Heart right ventricle (tissue), 16 donors: Measurements from ENCODE around the gene WNT3. TPM values are rescaled to one million over a fixed set of nuclear protein-coding genes. Genes with fewer than 3 reads are reported as not detected.

Experiments
- ATAC-seq, 8 donors: fragments of 200-7000 bp; cut with Tn5 transposase; one replicate each; pipeline ENCODE4 v1.9.1; 2020; ENCODE audit warnings: mild to moderate bottlenecking in 8 of 8, moderate library complexity in 8 of 8, moderate number of reproducible peaks in 1 of 8
- DNase-seq, 2 donors: peaks; one replicate each; pipeline ENCODE4 v3.0.0-alpha.2; 2020
- H3K27ac ChIP-seq, 10 donors: fragments of 200-600 bp; sonication (generic) in 2 of 10; one replicate each; pipeline versions ENCODE4 v1.5.0 to v1.8.0; 2020 to 2022; ENCODE audit warnings: mild to moderate bottlenecking in 3 of 10
- H3K27me3 ChIP-seq, 7 donors: fragments of 200-600 bp; one replicate each; pipeline ENCODE4 v1.8.0; 2021 to 2022; ENCODE audit warnings: mild to moderate bottlenecking in 2 of 7
- H3K36me3 ChIP-seq, 9 donors: fragments of 200-600 bp; sonication (generic) in 1 of 9; one replicate each; pipeline versions ENCODE4 v1.5.0 to v1.8.0; 2020 to 2022; ENCODE audit warnings: mild to moderate bottlenecking in 2 of 9
- H3K4me1 ChIP-seq, 9 donors: fragments of 200-600 bp; sonication (generic) in 1 of 9; one replicate each; pipeline versions ENCODE4 v1.5.0 to v1.8.0; 2020 to 2022; ENCODE audit warnings: mild to moderate bottlenecking in 4 of 9
- H3K4me3 ChIP-seq, 10 donors: fragments of 200-600 bp; sonication (generic) in 2 of 10; one replicate each; pipeline versions ENCODE4 v1.5.0 to v1.8.0; 2020 to 2022; ENCODE audit warnings: mild to moderate bottlenecking in 7 of 10, moderate library complexity in 2 of 10
- H3K9me3 ChIP-seq, 11 donors: fragments of 200-600 bp in 10 of 11; sonication (generic) in 2 of 11; one replicate each; pipeline versions ENCODE4 v1.5.0 to v1.8.0; 2013 to 2022; ENCODE audit warnings: mild to moderate bottlenecking in 2 of 11, control low read depth in 1 of 11, moderate library complexity in 1 of 11
- WGBS, 2 donors: extraction: QIAGEN DNeasy Blood & Tissue Kit; methylation state at CpG; one replicate each; pipeline ENCODE4 v1.1.7; 2013; ENCODE audit warnings: inconsistent platforms in 1 of 2; 5-methylcytosine and 5-hydroxymethylcytosine counted together
- intact Hi-C, 10 donors: fragments of 100-400 bp; cut with DNase I; formaldehyde crosslinking; loops; one replicate each; pipeline versions ENCODE4 v1.11.1 to v1.14.2; 2022
- polyA plus RNA-seq, 2 donors: library from polyadenylated mRNA; stranded (reverse); fragments of 200-250 nt; gene quantifications; one replicate each; pipeline ENCODE4 v1.2.3, GENCODE V29; 2013
- total RNA-seq, 10 donors: library from RNA; stranded (reverse); fragmentation: NEBNext Ultra II Directional in 3 of 10; extraction: Animal tissue kit (Norgen Biotek cat#: 25700) in 3 of 10; gene quantifications; one replicate each; pipeline versions ENCODE4 v1.2.1 to v1.2.4, GENCODE V29; 2021 to 2023
- TF ChIP-seq, protein P1 (sequence below), 9 donors: fragments of 200-600 bp; sonication (generic) in 2 of 9; IDR thresholded peaks; one replicate each; pipeline versions ENCODE4 v1.5.0 to v1.8.0; 2021 to 2022; ENCODE audit warnings: antibody characterized with exemption in 9 of 9, mild to moderate bottlenecking in 5 of 9, moderate library complexity in 1 of 9
- donor health status: Arrhythmogenic right ventricular cardiomyopathy.
- donor health status: ischemic (EF 13 %, LVEDD 7.1; RV severe dilation, severe dysfunction).
- donor health status: healthy with polysubstance abuse.
- donor health status: DM: no; HTN: yes; CAD: no.
- donor health status: DM: no; HTN: no; CAD: no.
- donor health status: ischemic (EF 25% LVEDD 6.9; RV normal size, moderate dysfunction).
- donor health status: ischemic (EF 25% LVEDD 5.7; RV mildly dilated, moderate dysfunction).
- donor health status: healthy.
- donor health status: DM: yes; HTN: yes; CAD: no.
- donor health status: Ischemic cardiomyopathy.
- donor health status: ischemic (EF 35%, LVEDD 5.7; RV mildly dilated, moderate dysfunction).
- donor health status: nonischemic (EF 11% LVEDD 7.7; RV severe dilation, severe dysfunction).
- donor health status: DM: yes; HTN: yes; CAD: no.
- donor health status: PGD.
- donor health status: ischemic (EF 29% LVEDD 5.4; RV normal size, mild dysfunction).
- donor health status: nonischemic (EF 23%, LVEDD 6.1; RV moderate dilation, normal function).

The WNT3 gene
- total and polyA plus RNA-seq, 12 donors: 0.66 to 3.7 (median 1.2) TPM

DNA sequence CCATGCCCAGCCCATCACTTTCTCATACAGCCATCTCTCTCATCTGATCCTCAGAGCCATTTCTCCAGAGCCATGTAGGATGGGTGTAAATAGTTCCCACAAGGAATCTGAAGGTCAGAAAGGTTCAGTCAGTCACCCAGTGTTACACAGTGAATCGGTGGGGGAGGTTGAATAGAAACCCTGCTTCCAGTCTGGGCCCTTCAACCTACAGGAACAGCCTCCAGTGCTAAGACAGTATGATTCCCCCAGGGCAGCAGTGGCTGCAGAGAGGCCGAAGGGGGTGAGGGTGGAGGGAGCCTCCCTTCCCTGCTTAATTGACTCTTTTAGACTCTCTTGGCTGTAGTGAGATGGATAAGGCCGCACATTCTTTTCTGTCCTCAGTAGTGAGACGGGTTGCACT, 36.5 kb upstream of the WNT3 start:
- no peak for ATAC-seq
- Histone ChIP-seq H3K27ac (no peak overlapping the region), H3K4me1 (peaks cover 0 to 12% (median 6%) of the 10 kb centered on the region in 9 donors), H3K36me3 (no peaks in the 10 kb centered on the region), H3K27me3 (peaks cover 9 to 49% (median 38%) of the 10 kb centered on the region in 7 donors), H3K4me3 (no peak overlapping the region), H3K9me3 (no peaks in the 10 kb centered on the region)
- TF ChIP-seq, protein P1, sequence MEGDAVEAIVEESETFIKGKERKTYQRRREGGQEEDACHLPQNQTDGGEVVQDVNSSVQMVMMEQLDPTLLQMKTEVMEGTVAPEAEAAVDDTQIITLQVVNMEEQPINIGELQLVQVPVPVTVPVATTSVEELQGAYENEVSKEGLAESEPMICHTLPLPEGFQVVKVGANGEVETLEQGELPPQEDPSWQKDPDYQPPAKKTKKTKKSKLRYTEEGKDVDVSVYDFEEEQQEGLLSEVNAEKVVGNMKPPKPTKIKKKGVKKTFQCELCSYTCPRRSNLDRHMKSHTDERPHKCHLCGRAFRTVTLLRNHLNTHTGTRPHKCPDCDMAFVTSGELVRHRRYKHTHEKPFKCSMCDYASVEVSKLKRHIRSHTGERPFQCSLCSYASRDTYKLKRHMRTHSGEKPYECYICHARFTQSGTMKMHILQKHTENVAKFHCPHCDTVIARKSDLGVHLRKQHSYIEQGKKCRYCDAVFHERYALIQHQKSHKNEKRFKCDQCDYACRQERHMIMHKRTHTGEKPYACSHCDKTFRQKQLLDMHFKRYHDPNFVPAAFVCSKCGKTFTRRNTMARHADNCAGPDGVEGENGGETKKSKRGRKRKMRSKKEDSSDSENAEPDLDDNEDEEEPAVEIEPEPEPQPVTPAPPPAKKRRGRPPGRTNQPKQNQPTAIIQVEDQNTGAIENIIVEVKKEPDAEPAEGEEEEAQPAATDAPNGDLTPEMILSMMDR (IDR thresholded peaks at IDR 0.05): no peak
- no peak for DNase-seq
- WGBS, 2 donors: 59 to 72% methylated on average over 4 of the region's 4 CpGs
- intact Hi-C loops: loop anchor here in 1 of 10 donors (5.0 kb wide), 1 partner anchor 82 kb away; no protein-coding TSS in a partner anchor

DNA sequence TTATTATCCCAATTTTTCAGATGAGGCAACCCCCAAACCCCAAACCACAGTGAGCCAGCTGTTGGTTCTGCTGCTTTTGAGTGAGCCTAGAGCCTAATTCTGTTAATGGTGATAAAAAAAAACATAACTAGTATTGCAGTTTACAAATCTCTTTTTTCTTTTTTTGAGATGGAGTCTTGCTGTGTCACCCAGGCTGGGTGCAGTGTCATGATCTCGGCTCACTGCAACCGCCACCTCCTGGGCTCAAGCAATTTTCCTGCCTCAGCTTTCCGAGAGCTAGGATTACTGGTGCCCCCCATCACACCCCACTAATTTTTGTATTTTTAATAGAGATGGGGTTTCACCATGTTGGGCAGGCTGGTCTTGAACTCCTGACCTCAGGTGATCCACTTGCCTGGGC, 36.0 kb upstream of the WNT3 start:
- H3K36me3 ChIP-seq: no peaks in the 10 kb centered on the region
- no peak overlapping the region for H3K27ac ChIP-seq
- WGBS, 2 donors: 96 to 97% methylated on average over 3 of the region's 3 CpGs
- TF ChIP-seq, protein P1 (IDR thresholded peaks at IDR 0.05): no peak
- peaks cover 9 to 54% (median 41%) of the 10 kb centered on the region in 7 donors for H3K27me3 ChIP-seq
- intact Hi-C loops: loop anchor here in 1 of 10 donors (5.0 kb wide), 1 partner anchor 83 kb away; no protein-coding TSS in a partner anchor
- ATAC-seq (no peak), DNase-seq (no peak)
- peaks cover 0 to 12% (median 6%) of the 10 kb centered on the region in 9 donors for H3K4me1 ChIP-seq
- H3K9me3 ChIP-seq: no peaks in the 10 kb centered on the region
- H3K4me3 ChIP-seq: no peak overlapping the region

DNA sequence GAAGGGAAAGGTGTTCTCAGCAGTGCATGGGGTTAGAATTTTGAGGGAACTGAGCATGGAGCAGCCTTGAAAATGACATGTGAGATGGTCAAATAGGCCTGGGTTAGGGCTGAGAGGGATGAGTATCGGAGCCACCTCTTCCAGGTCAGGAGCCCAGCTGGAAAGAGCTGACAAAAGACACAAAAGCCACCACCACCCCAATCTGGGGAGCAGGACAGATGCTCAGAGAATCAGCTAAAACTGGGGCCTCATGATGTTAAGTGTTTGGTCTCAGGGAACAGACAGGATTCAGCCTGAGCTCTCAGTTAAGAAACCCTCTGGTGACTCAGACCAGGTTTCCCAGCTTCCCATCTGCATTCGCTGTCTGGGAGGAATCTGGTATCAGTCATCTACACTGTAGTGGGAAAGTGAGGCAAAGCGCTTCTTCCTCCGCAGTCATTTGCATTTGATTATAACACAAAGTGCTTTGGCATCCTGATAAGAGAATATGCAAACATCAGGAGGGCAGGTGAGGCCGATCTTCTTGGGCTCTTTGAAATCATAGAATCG, 35.5 kb upstream of the WNT3 start:
- H3K9me3 ChIP-seq: no peaks in the 10 kb centered on the region
- TF ChIP-seq, protein P1 (IDR thresholded peaks at IDR 0.05): no peak
- WGBS, 2 donors: 77 to 80% methylated on average over 6 of the region's 6 CpGs
- intact Hi-C loops: loop anchor here in 1 of 10 donors (5.0 kb wide), 1 partner anchor 83 kb away; no protein-coding TSS in a partner anchor
- H3K36me3 ChIP-seq: no peaks in the 10 kb centered on the region
- H3K4me3 ChIP-seq: no peak overlapping the region
- DNase-seq: no peak
- H3K27me3 ChIP-seq: peaks cover 9 to 59% (median 47%) of the 10 kb centered on the region in 7 donors
- H3K27ac ChIP-seq: no peak overlapping the region
- no peak for ATAC-seq
- peaks cover 0 to 12% (median 6%) of the 10 kb centered on the region in 9 donors for H3K4me1 ChIP-seq

DNA sequence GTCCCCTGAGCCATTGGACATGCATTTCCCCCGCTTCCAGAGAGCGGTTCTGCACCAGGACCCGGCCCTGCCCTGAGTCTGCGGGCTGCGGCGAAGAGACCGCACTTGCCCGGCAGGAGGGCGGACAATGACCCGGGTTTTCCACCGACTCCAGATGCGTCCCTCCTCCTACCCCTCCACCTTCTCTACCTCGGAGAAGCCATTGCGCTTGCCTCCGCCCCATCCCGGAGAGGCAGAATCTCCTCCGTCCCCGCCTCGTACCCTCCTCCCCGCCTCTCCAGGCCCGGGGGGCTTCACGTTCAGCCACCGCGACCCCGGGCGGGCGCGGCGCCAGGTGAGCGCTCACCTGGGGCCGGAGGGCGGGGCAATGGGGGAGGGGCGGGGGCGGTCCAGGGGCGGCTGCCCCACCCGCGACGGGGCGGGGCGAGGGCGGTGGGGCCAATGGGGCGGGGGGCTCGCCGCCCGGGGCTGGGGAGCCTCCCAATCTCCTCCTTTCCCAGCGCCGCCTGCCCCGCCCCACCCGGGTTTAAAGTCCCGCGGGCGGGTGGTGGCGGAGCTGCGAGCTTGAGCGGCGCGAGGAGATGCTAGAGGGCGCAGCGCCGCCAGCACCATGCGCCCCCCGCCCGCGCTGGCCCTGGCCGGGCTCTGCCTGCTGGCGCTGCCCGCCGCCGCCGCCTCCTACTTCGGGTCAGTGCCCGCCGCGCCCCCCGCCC, 32.7 kb upstream of the WNT3 start, which contains the start of gene WNT9B:
WNT9B (plus strand) TSS at position 555 of the 713 bp plus-strand sequence; CDS start at position 611, 56 bp downstream.
- intact Hi-C loops: loop anchor here in 1 of 10 donors (5.0 kb wide), 1 partner anchor 86 kb away; no protein-coding TSS in a partner anchor
- peaks cover 9 to 72% (median 53%) of the 10 kb centered on the region in 7 donors for H3K27me3 ChIP-seq

More for the DNA sequence above, 32.7 kb upstream of the WNT3 start, which contains the start of gene WNT9B:
- WGBS, 2 donors: 1 to 2% methylated on average over 52 to 75 of the region's 75 CpGs
- H3K9me3 ChIP-seq: no peaks in the 10 kb centered on the region
- peak in 6 of 8 donors; percentile 44 to 57 (median 54) for ATAC-seq
- peak within 1 kb of the TSS; percentile 1 to 56 (median 43) for H3K4me3 ChIP-seq
- no peak within 1 kb of the TSS for H3K27ac ChIP-seq
- H3K36me3 ChIP-seq: no peaks in the 10 kb centered on the region
- H3K4me1 ChIP-seq: peaks cover 0 to 12% (median 6%) of the 10 kb centered on the region in 9 donors
- TF ChIP-seq, protein P1 (IDR thresholded peaks at IDR 0.05): peak in 2 of 9 donors; percentile 19 to 23
- DNase-seq: no peak
